HG03135 (cell line): ENCODE measurements around the gene GSTA4.
"Not testable (repeated sequence)": the region's sequence is repeated elsewhere in the genome, so short reads cannot be mapped to it uniquely, and the experiment has no call there.

ENCODE experiments used
- ATAC-seq: cut with Tn5 transposase; IDR thresholded peaks from one replicate; pipeline ENCODE4 v1.9.1; 2021; ENCODE audit warnings: mild to moderate bottlenecking, moderate library complexity; ENCODE audit not compliant: unreplicated experiment

The GSTA4 gene

GRCh38 chr6:52976591-52977035, 18.5 kb downstream of the GSTA4 start:
- ATAC-seq, result no peak

- ATAC-seq, result no peak
Observed at GRCh38 chr6:52976149-52976548, 18.9 kb downstream of the GSTA4 start.

DNA sequence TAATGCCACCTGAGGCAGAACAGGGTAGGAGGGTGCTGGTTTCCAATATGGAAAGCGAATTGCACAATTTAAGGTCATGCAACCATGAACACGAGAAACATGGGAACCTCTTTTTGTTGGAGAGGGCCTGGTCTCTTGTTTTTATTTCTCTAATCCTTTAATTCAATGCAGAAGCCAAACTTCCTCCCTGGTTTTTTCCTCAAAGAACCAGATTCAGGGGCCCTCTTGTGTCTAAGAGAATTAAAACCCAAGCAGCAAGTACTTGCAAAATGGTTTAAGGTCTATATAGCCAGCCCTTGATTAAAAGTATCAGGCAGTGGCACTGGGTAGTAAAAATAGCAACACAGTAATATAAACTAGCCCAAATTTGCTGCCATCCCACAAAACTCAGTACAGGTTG, 19.5 kb downstream of the GSTA4 start:
- ATAC-seq, result no peak

DNA sequence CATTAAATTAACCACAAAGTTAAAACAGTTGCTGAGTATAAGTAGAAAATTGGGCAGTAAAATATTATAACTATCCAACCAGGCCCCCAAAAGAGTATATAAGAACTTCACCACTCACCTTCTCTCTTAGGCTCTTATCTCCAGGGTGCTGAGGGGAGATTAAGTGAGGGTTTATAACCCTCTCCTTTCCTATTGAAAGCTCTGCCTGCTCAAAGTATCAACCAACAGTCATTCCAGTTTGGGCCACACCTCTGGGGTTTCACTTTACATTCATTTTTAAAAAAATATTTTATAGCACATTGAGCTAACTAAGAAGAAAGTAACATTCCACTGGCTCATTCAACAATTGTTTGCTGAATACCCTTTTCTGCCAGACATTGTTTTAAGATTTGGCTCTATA, 22.1 kb downstream of the GSTA4 start:
- ATAC-seq, result no peak

DNA sequence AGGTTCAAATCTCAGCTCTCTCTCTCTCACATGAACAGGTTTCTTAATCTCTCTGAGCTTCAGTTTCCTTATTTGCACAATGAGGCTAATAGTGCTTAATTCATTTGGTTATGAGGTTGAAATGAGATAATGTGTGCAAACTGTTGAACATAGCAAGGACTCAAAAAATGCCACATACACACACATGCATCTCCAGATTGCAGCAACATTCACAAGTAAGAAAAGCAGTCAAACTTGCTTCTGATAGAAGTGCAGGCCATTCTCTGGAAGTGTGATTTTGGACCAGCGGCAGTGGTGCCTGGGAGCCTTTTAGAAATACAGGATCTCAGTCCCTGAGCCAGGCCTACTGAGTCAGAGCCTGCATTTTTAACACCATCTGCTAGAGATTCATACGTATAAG, 25.7 kb downstream of the GSTA4 start:
- no peak for ATAC-seq

- ATAC-seq, result no peak
Observed at GRCh38 chr6:52966101-52966500, 29.0 kb downstream of the GSTA4 start.

GRCh38 chr6:52965380-52965779, 29.7 kb downstream of the GSTA4 start:
- no peak for ATAC-seq

DNA sequence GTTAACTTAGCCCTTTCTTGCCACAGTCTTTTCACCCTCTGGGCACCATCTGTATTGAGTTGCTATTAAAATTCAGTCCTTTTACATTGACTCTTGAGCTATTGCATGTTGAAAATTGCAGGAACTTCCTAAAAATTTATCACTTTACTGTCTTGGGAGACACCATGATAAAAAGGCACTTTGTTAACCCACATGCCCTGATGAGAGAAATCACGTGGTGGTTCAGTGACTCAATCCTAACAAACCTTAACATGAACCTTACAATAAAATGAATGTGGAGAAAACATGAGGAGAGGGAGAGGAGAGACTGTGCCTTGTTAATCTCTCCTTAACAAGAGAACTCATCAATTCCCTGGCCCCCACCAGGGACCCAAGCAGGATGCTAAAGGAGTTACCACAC, 30.8 kb downstream of the GSTA4 start:
- no peak for ATAC-seq

DNA sequence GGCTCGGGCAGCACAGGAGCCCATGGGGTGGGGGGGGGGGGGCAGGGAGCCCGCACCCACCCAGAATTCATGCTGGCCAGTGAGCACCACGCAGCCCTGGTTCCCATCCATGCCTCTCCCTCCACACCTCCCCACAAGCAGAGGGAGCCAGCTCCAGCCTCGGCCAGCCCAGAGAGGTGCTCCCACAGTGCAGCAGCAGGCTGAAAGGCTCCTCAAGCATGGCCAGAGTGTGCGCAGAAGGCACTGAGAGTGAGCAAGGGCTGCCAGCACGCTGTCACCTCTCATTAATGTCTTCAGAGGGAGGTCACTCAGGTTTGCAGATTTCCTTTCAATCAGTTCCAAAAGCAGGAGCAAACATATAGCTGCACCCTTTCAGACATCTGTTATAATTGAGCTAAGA, 32.4 kb downstream of the GSTA4 start:
- ATAC-seq, result no peak

GRCh38 chr6:52961022-52961421, 34.1 kb downstream of the GSTA4 start:
- not testable (repeated sequence) for ATAC-seq

- not testable (repeated sequence) for ATAC-seq
Observed at GRCh38 chr6:52960211-52960610, 34.9 kb downstream of the GSTA4 start.

GRCh38 chr6:52958546-52959255, 36.4 kb downstream of the GSTA4 start:
- ATAC-seq, result no peak

GRCh38 chr6:52955871-52956270, 39.2 kb downstream of the GSTA4 start:
- ATAC-seq, result no peak

DNA sequence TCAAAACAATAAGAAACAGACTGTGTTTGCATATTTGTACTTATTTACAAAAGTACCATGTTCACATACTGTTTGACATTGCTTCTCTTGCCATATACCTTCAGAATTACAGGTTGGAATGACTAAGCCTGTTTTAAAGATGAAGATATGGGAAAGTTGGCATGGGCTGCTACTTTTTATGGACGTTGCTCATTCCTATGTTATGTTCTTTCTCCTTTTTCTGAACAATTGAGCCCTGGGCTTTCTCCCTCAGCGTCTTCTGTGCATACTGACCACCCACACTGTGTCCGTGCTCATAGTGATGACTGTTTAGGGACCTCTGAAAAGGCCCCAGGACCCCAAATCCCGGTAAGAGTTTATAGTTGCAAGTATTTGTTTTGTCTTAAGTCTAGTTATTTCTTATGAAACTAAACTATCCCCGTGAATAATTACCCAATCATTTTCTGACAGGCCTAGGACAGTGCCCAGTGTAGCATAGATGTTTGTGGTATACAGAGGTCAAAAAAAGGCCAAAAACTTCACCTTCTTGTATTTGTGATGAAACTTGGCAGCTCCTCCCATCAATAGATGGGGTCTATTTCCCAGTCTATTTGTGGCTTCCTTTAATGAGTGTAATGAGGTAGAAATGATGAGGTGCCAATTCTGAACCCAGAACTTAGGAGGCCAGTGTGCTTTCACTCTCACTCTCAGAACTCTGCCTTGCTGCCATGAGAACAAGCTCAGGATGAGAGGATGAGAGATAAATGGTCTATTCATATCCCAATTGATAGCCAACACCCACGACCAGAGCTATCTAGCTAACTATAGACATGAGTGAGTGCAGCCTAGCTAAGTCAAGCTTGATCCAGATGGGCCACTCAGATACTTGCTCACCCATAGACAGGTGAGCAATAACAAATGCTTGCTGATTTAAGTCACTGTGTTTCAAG, 40.9 kb downstream of the GSTA4 start:
- no peak for ATAC-seq

DNA sequence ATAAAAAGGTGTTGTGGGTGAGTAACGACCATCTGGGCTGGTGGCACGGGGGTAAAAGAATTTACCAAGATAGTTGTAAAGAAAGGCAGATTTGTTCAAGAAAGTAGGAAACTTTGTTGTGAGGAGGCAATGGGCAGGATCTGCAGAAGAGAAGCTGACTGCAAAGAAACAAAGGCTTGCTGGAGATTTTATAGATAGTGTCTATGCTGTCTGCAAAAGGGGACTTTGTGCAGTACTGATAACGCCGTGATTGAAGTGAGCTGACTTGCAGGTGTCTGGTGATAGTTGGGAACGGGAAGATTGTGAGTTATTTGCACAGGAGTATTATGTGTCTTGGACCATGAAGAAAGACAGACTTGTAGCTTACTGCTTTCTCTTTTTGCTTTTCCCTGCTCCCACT, 48.8 kb downstream of the GSTA4 start:
- no peak for ATAC-seq

DNA sequence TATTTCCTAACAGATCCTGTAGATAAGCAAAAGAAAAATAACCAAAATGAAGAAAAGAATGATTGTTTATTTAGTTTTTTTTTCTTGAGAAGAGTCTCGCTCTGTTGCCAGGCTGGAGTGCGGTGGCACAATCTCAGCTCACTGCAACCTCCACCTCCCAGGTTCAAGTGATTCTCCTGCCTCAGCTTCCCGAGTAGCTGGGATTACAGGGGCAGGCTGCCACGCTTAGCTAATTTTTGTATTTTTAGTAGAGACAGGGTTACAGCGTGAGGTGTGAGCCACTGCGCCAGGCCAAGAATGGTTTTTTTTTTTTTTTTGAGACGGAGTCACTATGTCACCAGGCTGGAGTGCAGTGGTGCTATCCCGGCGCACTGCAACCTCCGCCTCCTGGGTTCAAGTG, 52.3 kb downstream of the GSTA4 start:
- not testable (repeated sequence) for ATAC-seq

GRCh38 chr6:52942221-52942620, 52.9 kb downstream of the GSTA4 start:
- no peak for ATAC-seq

DNA sequence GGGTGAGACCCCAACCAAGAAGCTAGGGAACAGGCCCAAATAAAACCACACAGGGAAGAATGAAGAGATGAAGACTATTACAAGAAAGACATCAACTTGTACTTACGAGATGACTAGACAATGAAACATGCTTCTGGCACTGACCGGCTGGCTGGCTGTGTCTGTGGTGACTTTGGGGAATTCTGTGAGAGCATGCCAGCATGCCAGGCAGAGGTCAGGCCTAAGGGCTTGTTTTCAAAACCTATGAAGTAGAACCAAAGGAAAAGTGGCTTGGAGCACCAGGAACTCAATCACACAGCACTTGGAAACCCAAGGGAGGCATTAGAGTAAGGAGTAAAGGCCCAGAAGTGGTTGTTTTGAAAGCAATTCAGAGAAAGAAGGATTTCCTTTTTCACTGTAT, 57.2 kb downstream of the GSTA4 start:
- ATAC-seq, result no peak

DNA sequence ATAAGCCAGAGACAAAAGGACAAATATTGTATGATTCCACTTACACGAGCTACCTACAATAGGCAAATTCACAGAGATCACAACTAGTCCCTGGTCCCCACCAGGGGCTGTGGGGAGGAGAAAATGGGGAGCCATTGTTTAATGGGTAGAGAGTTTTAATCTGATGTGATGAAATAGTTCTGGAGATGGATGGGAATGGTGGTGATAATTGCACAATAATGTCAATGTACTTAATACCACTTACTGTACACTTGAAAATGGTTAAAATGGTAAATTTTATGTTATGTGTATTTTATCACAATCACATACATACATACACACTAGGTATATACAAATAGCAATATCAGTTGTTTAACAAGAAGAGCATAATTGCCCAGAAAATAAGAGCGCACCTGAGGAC, 61.3 kb downstream of the GSTA4 start:
- ATAC-seq, result no peak

- no peak for ATAC-seq
Observed at GRCh38 chr6:52931351-52931750, 63.7 kb downstream of the GSTA4 start.

DNA sequence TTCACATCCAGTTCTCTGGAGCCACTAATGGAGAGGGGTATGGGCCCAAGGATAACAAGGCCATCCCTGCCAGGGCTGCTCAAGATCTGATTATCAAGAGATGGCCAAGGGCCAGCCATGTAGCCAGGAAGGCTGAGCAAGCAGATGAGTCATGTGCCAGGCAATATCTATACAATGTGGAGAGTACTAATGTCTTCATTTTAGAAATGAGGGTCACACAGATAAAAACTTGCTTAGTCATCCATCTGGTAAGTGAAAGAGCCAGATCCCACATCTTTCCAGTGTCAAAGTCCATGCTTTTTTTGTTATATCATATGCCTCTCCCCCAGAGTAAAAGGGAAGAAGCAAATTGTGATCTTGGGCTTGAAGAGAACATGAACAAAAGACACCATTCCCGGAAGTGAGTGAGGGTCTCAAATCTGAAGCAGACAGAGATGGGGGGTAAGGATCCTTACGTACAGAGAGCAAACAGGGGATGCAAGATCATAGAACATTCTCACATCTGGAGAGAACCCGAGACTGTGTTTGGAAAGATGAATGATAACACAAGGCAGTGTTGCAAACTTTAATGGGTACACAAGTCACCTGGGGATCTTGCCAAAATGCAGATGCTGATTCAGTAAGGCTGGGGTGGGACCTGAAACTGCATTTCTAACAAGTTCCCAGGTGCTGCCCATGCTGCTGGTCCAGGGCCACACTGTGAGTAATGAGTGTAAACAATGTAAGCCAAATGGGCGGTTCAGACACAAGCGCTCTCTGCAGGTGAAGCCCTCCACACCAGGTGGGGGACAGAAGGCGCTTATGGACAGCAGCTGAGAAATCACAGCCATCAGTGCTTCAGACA, 65.5 kb downstream of the GSTA4 start:
- no peak for ATAC-seq
